Measurements from ENCODE around the gene HDGFL2.
A peak's percentile ranks its signal among the peaks of the same experiment; 100 is the strongest.

HDGFL2 gene

GRCh38 chr19:4449022-4449638 is 23.0 kb upstream of the HDGFL2 start:
- POLR2A ChIA-PET (ENCODE audit: low non-redundant PET), result no interaction called here
- CTCF ChIA-PET, result interaction anchor here (0.8 to 1.4 kb wide), 2 partner anchors 49 to 182 kb away, joined by 3 to 4 read pairs; partner anchors contain the start of gene SH3GL1
- DNase-seq (ENCODE audit: low spot score), result no peak
- TF ChIP-seq, protein P1, sequence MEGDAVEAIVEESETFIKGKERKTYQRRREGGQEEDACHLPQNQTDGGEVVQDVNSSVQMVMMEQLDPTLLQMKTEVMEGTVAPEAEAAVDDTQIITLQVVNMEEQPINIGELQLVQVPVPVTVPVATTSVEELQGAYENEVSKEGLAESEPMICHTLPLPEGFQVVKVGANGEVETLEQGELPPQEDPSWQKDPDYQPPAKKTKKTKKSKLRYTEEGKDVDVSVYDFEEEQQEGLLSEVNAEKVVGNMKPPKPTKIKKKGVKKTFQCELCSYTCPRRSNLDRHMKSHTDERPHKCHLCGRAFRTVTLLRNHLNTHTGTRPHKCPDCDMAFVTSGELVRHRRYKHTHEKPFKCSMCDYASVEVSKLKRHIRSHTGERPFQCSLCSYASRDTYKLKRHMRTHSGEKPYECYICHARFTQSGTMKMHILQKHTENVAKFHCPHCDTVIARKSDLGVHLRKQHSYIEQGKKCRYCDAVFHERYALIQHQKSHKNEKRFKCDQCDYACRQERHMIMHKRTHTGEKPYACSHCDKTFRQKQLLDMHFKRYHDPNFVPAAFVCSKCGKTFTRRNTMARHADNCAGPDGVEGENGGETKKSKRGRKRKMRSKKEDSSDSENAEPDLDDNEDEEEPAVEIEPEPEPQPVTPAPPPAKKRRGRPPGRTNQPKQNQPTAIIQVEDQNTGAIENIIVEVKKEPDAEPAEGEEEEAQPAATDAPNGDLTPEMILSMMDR (conservative IDR thresholded peaks at IDR 0.05; ENCODE audit: low read depth), result no peak
- peak overlapping the region; percentile 58 for H3K27ac ChIP-seq

DNA sequence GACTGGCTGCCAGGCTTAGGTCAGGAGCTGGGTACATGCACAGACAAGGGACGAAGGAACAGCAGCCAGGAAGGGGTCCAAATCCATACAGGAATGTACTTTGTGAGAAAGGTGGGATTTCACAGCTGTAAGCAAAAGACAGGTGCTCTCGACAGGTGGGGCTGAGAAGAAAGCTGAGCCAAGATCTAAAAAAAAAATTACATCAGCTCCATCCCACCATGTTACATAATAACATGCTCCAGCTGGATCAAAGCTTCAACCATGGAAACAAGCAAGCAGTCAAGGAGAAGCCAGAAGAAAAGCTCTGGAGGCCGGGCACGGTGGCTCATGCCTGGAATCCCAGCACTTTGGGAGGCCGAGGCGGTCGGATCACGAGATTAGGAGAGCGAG is 22.5 kb upstream of the HDGFL2 start:
- no peak for DNase-seq (ENCODE audit: low spot score)
- ChIA-PET CTCF (interaction anchor here (1.4 kb wide), 1 partner anchor 49 kb away, joined by 4 read pairs; the partner anchor contains the start of gene SH3GL1), POLR2A (ENCODE audit: low non-redundant PET) (no interaction called here)
- H3K27ac ChIP-seq, result peak overlapping the region; percentile 58
- TF ChIP-seq, protein P1 (conservative IDR thresholded peaks at IDR 0.05; ENCODE audit: low read depth), result no peak

- TF ChIP-seq, protein P1 (conservative IDR thresholded peaks at IDR 0.05; ENCODE audit: low read depth), result no peak
- DNase-seq (ENCODE audit: low spot score), result no peak
- ChIA-PET CTCF (interaction anchor here (0.7 to 1.1 kb wide), 2 partner anchors 73 to 159 kb away, joined by 3 read pairs; no protein-coding TSS in a partner anchor), POLR2A (ENCODE audit: low non-redundant PET) (no interaction called here)
- peak overlapping the region; percentile 100 for H3K27ac ChIP-seq
These were observed 19.7 kb upstream of the HDGFL2 start for GRCh38 chr19:4452230-4452990.

DNA sequence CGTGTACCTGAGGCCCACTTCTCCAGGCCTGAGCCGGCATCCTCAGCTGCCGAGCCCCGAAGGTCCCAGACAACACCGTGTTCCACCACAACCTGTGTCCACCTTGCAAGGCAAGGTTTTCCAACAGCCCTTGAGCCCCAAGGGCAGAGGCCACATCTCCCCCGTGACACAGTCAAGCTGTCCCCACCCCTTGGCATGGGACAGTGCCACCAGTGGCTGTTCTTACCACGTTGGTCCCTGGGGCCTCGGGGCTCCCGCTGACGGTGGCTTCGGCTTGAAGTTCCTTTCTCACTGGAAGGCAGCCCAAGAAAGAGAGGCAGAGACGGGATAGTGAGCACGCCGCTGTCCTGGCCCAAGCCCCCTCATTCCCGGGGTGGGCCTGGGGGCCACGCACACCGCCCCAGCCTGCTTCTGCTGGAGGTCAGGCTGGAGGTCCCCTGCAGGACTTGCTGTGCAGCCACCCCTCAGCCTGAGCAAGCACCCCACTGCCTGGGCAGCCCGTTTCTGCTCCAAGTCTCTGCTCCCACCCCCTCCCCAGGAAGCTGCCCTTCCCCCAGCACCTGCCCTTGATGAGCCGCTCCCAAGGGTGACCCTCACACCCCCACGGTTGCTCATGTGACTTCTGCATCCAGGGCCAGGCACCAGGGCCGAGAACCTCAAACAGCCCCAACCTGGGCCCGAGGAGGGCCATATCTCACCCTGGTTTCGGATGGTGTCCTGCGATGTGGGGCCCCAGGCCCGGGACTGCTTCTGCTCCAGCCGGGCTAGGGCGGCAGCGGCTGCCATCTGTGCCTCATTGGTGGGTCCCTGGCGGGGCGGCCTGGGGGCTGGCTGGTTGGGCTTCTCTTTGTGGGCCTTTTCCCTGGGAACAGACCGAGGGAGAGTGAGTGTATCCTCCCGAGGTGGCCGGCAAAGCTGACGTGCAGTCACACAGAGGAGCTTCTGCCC is 18.6 kb upstream of the HDGFL2 start:
- TF ChIP-seq, protein P1 (conservative IDR thresholded peaks at IDR 0.05; ENCODE audit: low read depth), result no peak
- ChIA-PET POLR2A (ENCODE audit: low non-redundant PET) (no interaction called here), CTCF (interaction anchor here (0.5 to 1.1 kb wide), 4 partner anchors 72 to 1148 kb away, joined by 3 read pairs; no protein-coding TSS in a partner anchor)
- no peak for DNase-seq (ENCODE audit: low spot score)
- H3K27ac ChIP-seq, result peak overlapping the region; percentile 100

DNA sequence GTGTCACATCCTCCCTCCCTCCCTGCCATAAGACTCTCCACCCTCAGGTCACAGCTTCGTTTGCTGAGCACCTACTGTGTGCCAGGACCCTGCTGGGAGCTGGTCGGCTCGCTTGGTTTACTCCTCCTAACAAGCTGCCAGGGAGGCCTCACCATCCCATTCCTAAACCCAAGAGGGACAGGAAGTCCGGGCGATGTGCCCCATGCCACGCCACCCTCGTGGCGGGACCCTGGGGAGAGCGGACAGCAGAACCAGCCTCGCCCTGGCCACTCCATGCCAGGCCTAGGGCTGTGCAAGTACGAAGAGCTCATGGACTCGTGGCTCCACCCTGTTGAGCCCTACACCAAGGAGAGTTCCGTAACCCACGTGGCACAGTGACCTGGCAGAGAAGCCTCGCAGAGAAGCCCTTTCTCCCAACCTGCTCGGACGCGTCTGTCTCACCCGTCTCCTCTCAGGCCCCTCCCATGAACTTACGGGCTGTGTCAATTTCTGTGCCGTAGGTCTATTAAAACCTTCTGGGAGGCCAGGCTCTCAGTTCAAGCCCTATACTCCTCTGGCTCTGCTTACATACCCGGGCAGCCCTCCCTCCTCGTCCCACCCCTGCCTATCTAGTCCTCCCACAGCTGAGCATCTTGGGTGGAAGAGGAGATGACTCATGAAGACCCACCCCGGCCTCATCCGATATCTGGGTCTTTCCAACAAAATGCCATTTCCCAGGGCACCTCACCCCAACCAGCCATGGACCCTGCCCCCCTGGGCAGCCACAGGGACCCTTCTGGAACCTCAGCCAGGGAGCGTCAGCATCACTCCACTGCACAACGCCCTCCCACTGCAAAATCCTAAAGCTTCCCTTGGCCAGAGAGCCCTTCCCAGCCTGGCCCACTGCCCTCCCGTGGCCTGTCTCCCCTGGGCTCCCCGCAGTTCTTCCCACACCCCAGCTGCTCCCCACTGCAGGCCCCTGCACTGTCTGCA is 17.1 kb upstream of the HDGFL2 start:
- DNase-seq (ENCODE audit: low spot score), result peak; percentile 81
- peak overlapping the region; percentile 100 for H3K27ac ChIP-seq
- CTCF ChIA-PET, result interaction anchor here (0.5 to 1.0 kb wide), 2 partner anchors 188 to 319 kb away, joined by 3 to 5 read pairs; no protein-coding TSS in a partner anchor
- POLR2A ChIA-PET (ENCODE audit: low non-redundant PET), result interaction anchor here (0.6 kb wide), 1 partner anchor 75 kb away, joined by 3 read pairs; no protein-coding TSS in a partner anchor
- TF ChIP-seq, protein P1 (conservative IDR thresholded peaks at IDR 0.05; ENCODE audit: low read depth), result no peak
